AG09319 (cell line): ENCODE data around the gene PTP4A2.
"Not testable (repeated sequence)": the region's sequence is repeated elsewhere in the genome, so short reads cannot be mapped to it uniquely, and the experiment has no call there.

Experiments used
- DNase-seq: peaks from one replicate; pipeline ENCODE4 v3.0.0-alpha.2; 2010; ENCODE audit warnings: low read depth; ENCODE audit errors: extremely low read depth
- CTCF ChIP-seq: IDR thresholded peaks from 2 replicates; pipeline ENCODE4 v1.5.1; 2011; ENCODE audit warnings: low read depth, mild to moderate bottlenecking, inconsistent platforms, low read length, moderate library complexity

The PTP4A2 gene

GRCh38 chr1:31926853-31927660, 11.1 kb downstream of the PTP4A2 start:
- no peak for TF ChIP-seq CTCF

GRCh38 chr1:31926252-31926651, 11.9 kb downstream of the PTP4A2 start:
- no peak for DNase-seq
- TF ChIP-seq CTCF, result no peak

More at GRCh38 chr1:31926853-31927660, 11.1 kb downstream of the PTP4A2 start:
- DNase-seq, result no peak

GRCh38 chr1:31925824-31926223, 12.3 kb downstream of the PTP4A2 start:
- DNase-seq, result not testable (repeated sequence)

GRCh38 chr1:31924839-31925238, 13.3 kb downstream of the PTP4A2 start:
- DNase-seq, result no peak
- TF ChIP-seq CTCF, result no peak

- no peak for DNase-seq
- no peak for TF ChIP-seq CTCF
Observed at GRCh38 chr1:31923901-31924535, 14.2 kb downstream of the PTP4A2 start.

- no peak for TF ChIP-seq CTCF
- DNase-seq, result no peak
Observed at GRCh38 chr1:31920956-31921355, 17.2 kb downstream of the PTP4A2 start.

GRCh38 chr1:31919591-31919990, 18.6 kb downstream of the PTP4A2 start:
- TF ChIP-seq CTCF, result no peak

GRCh38 chr1:31915438-31915837, 22.7 kb downstream of the PTP4A2 start:
- no peak for TF ChIP-seq CTCF
- DNase-seq, result no peak

More at GRCh38 chr1:31919591-31919990, 18.6 kb downstream of the PTP4A2 start:
- DNase-seq, result no peak
